HS-27A (cell line): ENCODE measurements around the gene TAF11.
"Not testable (repeated sequence)": the region's sequence is repeated elsewhere in the genome, so short reads cannot be mapped to it uniquely, and the experiment has no call there.

Source experiments
- DNase-seq: peaks from one replicate; pipeline ENCODE4 v3.0.0-alpha.2; 2012; ENCODE audit warnings: low read depth, missing footprints

TAF11 gene

DNA sequence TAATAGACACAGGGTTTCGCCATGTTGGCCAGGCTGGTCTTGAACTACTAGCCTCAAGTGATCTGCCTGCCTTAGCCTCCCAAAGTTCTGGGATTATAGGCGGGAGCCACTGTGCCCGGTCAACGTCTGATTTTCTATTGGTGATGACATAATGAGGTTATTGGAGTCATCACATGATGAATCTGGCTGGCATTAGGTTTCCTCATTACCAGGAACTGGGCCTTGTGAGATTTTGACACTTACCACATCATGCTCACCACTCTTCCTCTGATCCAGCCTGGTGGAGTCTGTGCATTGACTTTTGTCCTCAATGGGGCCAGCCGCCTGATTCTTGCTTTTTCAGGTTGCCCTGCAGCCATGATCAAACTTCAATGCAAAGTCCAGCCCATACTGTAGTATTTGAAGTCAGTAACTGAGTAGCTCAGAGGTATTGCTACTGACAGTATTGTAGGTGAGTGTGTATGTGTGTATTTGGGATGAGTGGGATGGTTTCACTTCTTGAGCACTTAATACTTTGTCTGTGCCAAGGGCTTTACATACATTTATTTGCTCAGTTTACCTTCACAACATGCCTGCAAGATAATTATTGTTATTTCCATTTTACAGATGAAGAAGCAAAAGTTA lies 17.3 kb upstream of the TAF11 start:
- no peak for DNase-seq

DNA sequence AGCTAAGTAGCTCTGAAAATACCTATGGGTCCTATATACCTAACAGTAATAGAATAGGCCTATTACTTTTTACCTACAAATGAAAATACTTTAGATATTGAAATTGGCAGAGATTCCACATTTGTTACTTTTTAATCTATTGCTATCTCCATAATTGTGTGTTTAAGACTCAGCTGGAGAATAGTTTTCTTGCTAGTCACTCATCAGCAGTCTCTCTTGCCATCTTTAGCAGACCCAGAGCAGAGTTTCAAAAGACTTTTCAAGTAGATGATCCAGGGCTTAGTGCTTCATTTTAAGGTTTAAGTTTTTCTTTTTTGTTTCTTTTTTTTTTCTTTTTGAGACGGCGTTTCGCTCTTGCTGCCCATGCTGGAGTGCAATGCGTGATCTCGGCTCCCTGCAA lies 14.1 kb upstream of the TAF11 start:
- no peak for DNase-seq

DNA sequence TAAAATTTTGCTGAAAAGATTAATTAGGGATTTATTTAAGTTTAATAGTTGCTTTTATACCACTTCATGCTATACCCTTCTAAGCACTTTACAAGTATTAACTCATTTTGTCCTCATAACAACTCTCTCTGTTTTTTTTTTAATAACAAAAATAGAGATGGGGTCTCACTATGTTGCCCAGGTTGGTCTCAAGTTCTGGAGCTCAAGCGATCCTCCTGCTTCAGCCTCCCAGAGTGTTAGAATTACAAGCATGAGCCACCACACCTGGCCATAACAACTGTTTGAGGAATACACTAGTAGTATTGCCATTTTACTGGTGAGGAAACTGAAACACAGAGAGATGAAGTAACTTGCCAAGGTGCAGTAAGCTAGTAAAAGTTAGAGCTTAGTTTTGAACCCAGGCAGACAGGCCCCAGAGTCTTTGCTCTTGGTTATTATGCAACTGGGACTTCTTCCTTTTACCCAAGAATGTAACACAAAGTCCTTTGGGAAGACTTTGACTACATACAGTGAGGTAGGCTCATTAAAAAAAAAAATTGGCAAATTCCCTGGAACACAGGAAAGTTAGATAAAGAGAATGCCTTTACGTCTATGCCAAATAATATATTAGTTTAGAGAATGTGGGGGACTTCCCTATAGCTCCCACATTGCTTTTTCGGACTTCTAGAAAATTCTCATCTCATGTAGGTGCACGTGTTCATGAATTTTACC lies 12.6 kb upstream of the TAF11 start:
- DNase-seq = no peak

DNA sequence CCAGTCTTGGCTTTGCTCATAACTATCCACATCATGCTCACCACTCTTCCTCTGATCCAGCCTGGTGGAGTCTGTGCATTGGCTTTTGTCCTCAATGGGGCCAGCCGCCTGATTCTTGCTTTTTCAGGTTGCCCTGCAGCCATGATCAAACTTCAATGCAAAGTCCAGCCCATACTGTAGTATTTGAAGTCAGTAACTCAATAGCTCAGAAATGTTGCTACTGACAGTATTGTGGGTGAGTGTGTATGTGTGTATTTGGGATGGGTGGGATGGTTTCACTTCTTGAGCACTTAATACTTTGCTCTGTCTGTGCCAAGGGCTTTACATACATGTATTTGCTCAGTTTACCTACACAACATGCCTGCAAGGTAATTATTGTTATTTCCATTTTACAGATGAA lies 11.9 kb upstream of the TAF11 start:
- not testable (repeated sequence) for DNase-seq

DNA sequence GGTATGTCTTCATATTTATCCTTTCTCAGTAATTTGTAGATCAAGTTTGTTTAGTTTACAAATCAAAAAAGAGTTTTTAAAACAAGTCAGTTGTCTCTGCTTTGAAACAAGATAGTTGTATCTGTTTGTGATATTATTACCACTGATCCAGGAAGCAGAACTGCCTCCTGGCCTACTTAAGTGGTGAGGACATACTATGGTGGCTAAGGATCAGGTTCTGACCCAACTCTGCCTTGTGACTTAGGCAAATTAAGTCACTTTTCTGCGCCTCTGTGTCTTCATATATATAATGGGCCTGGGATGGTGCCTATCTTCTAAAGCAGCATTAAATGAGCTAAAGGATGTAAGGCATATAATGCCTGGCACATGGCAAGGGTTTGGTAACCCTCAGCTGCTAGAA lies 9.9 kb upstream of the TAF11 start:
- no peak for DNase-seq

DNA sequence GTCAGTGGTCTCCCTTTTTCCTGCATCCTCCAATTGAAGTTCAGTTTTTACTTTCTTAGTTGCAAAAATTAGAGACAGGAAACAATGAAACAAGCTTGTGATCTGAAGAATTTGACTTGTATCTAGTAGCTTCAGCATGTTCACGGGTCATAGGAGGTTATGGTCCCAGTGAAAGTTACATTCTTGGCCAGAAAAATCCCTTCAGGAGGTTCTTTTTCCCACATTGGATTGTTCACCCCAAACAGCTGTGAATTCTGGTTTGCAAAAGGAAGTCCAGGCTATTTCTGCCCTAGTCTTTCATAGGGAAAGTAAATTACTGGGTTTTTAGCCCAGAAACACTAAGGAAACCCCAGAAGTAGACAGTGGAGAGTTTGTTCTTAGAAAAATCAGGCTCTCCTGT lies 9.3 kb upstream of the TAF11 start:
- no peak for DNase-seq

DNA sequence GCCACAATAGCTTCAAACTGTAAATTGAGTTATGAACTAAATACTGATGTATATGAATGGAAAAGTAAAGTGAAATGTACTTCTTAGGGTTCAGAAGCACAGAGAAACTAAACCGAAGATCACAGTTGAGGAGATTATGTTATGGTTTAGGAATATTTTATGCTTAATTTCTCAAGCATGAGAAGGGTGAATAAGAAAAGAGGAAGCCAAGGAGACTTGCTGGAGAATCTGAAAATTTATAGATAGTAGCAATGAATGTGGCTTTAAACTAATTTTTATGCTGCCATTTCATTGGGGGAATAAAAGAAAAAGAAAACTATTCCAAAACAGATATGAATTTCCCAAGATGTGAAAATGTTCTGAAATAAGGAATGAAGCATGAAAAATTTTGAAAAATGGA lies 6.9 kb upstream of the TAF11 start:
- no peak for DNase-seq

DNA sequence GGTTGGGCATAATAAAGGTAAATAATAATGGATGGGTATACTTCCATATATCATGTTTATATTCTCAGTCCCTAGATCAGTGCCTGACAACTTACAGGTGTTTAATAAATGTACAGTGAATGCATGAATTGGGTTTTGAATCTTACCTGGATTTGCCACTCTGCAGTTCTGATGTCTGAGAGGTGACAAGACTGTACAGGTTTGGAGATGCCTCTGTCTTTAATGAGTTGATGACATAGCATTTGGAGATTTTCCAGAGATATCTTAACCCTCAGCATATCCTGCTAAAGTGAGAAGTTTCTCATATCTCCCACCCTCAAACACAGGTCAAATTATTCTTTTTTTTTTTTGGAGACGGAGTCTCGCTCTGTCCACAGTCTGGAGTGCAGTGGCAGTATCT lies 3.5 kb upstream of the TAF11 start:
- DNase-seq = no peak

DNA sequence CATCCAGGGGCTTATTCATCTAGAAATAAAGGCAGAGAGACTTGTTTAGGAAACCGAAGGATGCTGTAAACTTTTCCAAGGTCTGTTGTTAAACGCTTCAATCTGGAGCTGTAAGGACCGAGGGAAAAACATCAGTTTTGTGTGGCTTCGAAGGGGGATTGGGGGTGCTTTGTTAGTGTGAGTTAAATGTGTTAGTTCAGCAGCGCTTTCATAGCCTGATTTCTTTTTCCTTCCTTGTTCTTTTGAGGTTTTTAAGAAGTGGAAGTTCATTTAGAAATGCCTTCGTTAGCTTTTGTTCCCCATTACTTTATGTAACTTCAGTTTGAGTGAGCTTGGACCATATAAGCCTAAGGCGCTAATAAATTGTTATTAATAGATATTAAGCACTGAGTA lies 2.7 kb upstream of the TAF11 start:
- DNase-seq = no peak

DNA sequence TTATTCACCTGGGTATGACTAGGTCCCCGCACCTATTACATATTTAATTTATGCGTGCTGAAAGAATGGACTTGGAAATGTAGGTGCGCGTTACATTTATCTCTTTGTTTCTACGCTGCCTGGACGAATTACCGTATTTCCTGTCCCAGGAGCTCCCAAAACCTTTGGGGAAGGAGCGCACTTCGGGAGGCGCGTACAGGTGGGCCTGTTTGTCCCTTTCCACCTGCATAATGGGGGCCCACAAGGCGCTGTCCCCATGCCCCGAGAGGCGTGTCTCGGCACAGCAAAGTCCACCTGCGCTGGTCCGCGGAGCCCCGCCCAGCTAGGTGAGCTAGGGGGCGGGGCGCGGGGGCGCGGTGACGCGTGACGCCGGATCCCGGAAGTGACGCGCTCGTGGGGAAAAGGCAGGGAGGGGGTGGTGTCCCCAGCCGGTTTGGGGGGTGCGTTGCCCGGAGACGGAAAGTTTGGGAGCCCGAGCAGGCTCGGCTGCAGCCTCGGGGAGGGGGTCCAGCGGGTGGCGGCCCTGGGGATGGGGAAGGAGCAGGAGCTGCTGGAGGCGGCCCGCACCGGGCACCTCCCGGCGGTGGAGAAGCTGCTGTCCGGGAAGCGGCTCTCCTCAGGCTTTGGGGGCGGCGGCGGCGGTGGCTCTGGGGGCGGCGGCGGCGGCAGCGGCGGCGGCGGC lies 1.2 kb upstream of the TAF11 start, which contains the start of gene ANKS1A:
Gene ANKS1A (plus strand): TSS at position 382 of the 682 bp plus-strand sequence. CDS start 148 bp downstream, at position 530.
- DNase-seq = peak; percentile 55

DNA sequence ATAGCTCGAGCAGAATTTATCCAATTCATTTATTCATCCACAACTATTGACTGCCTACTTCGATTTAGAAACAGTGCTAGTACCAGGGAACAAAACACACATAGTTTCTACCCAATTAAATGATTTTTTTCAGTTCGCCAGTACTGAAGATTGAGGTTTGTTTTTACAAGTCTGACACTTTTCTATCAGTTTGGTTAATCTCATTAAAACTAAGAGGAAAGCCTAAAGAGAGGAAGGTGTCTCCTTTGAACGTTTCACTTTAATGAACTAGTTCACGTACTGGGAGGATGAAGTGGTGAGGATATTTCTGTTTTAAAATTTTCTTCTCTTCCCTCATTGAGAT lies 643 bp upstream of the TAF11 start:
- no peak for DNase-seq

DNA sequence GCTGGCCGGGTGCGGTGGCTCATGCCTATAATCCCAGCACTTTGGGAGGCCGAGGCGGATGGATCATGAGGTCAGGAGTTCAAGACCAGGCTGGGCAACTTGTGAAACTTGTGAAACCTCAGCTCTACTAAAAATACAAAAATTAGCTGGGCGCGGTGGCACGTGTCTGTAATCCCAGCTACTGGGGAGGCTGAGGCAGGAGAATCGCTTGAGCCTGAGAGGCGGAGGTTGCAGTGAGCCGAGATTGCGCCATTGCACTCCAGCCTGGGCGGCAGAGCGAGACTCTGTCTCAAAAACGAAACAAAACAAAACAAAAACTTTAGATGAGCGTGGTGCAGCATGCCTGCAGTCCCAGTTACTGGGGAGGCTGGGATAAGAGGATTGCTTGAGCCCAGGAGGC lies 2.0 kb downstream of the TAF11 start:
- DNase-seq = not testable (repeated sequence)

DNA sequence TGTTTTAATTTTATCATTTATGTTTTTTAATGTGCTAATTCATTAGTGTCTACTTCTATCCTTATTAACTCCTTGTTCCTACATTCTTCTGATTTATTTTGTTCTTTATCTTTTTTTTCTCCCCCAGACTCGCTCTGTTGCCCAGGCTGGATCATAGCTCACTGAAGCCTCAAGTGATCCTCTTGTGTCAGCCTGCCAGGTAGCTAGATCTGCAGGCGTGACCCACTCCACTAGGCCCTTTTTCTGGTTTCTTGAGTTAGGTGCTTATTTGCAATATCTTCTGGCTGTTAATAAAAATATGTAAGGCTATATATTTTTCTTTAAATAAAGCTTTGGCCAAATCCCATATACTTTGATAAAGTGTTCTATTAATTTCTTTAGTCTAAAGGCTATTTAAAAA lies 2.8 kb downstream of the TAF11 start:
- no peak for DNase-seq

DNA sequence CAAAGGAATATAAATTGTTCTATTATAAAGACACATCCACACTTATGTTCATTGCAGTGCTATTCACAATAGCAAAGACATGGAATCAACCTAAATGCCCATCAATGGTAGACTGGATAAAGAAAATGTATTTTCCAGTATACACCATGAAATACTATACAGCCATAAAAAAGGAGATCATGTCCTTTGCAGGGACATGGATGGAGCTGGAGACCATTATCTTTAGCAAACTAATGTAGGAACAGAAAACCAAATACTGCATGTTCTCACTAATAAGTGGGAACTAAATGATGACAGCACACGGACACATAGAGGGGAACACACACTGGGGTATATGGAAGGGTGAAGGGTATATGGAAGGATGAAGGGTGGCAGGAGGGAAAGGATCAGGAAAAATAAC lies 3.8 kb downstream of the TAF11 start:
- not testable (repeated sequence) for DNase-seq

DNA sequence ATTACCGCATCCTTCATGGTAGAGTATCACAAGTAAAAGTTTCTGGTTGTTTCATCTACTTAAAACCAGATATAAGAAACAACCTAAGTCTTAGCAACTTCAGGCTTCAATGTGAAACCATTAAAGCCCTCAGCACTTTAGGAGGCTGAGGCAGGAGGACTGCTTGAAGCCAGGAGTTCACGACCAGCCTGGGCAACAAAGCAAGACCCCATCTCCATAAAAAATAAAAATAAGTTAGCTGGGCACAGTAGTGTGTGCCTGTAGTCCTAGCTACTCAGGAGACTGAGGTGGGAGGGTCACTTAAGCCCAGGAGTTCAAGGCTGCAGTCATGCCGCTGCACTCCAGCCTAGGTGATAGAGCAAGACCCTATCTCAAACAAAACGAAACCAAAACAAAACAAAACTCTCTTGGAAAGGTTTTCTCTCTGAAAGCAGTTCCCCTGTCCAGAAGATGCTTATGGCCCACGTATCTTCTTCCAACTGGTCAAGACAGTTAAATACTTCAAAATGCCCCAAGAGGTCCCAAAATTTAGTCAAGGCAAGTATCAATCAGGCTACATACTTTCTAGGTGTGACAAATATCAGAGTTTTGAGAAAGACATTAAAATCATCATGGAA lies 9.9 kb downstream of the TAF11 start:
- DNase-seq = no peak

DNA sequence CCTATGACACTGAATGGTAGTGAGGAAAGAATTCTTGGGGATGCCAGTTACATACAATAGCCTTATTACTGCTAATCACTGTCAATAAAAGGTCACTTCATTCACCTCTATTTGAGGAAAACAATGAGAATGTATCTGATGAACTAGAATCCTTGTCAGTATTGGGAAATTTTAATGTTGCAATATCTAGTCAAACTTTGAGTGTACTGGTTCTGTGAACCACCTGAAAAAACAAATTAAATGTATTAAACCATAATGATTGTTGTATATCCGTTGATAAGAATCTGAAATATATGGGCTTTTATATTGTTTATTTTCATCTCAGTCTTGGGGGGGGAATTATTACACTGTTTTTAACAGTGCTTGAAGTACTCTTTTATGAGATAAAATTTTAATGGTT lies 10.6 kb downstream of the TAF11 start:
- no peak for DNase-seq

DNA sequence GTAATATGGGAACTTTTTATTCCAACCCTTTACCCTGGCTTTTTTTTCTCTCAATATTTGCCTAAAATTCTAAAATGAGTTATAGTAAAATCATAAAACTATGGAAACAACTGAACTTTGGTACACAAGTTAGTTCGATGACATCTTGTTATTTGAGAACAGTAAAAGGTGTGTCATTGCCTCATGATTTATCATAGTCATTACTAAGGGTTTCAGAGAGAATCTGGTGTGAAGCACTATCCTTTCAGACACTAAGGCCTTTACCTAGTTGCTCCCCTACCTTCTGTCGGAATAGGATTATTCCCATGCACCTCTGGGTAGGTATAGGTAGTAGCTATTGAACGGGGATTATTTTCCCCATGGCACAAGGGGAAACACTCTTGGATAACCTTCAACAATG lies 11.4 kb downstream of the TAF11 start:
- DNase-seq = no peak

DNA sequence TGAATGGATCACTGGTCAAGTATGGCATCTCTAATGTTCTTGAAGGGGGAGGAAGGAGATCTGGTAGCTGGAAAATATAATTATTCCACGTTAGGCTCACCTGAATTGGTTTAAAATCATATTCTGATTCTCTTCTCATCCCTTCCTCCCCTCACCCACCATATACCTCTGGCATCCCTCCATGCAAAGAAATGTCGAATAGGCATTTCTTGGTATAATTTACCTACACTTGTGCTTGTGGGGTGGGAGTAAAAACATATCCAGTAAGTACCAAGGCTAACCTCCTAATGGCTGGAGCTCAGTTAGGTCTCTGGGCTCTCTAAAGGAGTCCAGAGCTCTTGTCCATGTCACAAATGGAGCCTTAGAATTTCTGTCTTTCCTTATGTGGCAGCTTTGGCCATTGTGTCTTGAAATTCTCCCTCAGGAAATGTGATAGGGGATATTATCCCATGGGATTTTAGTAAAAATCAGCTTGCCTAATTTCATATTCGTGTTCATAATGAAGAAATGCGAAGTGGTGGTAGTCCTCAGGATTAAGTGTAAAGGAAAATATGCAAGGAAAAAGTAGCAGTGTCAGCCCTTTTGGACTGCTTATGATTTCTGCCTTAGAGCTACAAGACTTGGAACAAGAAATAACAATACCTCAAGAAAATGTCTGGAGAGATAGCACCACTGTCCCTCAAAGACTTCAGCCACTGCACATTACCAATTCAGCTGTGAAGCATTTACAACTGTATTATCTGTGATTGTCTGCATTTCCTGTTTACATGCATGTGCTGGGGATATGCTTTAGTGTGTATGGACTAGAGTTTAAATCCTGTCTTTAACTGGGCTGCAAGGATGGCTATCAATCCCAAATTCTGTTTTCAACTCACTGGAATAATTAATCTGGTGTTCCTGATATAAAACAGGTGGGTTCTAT lies 12.3 kb downstream of the TAF11 start:
- DNase-seq = no peak

DNA sequence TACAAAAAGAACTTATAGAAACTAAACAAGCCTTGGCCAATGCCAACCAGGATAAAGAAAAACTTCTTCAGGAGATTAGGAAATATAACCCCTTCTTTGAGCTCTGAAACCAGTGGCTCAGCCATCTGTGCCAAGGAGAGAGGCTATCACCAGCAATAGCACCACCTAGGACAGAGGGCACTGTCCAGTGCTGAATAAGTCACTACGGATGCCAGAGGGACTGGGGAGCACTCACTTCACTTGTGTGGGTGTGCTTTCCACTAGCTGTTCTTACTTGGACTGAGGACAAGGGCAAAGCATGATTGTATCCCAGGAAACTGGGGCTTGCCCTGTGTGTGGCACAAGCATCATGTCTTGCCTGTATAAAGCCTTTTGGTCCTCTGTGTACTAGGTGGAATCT lies 15.5 kb downstream of the TAF11 start:
- no peak for DNase-seq

DNA sequence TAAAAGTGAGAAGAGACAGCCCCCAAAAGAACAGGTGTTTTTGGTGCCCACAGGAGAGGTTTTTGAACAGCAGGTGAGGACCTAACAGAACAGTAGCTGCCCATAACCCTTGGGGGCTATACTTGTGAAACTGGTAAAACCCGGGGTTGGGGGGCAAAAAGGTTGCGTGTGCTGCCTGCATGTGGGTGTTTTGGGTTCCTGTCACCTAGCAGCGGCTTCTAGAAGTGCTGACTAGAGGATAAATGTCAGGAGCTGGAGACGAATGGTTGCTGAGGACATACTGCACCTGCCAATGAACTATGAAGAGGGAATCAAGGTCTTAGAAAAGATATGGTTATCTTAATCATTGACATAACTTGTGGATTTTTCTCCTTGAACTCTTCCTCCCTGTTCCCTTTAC lies 16.0 kb downstream of the TAF11 start:
- DNase-seq = no peak

DNA sequence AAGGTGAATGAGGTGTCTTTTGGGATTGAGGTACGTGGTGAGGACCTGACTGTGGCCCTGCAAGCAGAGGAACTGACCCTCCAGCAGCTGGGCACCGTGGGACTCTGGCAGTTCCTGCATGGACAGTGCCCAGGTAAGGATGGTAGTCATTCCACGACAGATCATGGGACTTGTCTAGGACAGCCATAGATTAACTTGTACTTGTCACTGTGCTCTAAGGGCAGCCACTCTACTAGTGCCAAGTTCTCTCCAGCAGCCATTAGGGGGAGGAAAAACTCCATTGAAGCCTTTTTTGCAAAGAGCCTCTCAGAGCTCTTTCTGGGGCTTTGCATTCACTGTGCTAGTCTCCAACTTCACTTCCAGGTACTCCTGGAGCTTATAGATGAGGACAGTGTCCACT lies 20.4 kb downstream of the TAF11 start:
- no peak for DNase-seq

DNA sequence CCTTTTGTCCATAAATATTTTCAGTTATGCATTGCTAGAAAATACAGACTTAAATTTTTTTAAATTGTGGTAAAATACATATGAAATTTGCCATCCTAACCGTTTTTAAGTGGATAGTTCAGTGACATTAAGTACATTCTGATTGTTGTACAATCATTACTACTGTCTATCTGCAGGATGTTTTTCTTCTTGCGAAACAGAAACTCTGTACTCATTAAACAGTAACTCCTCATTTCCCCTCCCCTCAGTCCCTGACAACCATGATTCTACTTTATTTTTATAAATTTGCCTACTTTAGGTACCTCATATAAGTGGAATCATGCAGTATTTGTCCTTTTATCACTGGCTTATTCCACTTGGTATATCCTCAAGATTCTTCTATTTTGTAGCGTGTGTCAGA lies 21.3 kb downstream of the TAF11 start:
- DNase-seq = no peak
